ENCODE results near the gene CNPY3.

CNPY3 gene

GRCh38 chr6:42962096-42962495 lies 32.8 kb downstream of the CNPY3 start:
- no peak overlapping the region for H2AFZ ChIP-seq (ENCODE audit: low read depth, low read length)
- no peak overlapping the region for H3K9ac ChIP-seq (ENCODE audit: low read depth, low read length)
- DNase-seq (no peak), ATAC-seq (ENCODE audit: insufficient read depth, low read depth) (no peak)
- no peak overlapping the region for H3K4me3 ChIP-seq (ENCODE audit: low read depth in 1 of 2, low read length in 2 of 2)
- no peaks in the 10 kb centered on the region for H4K20me1 ChIP-seq (ENCODE audit: insufficient read depth, low read length)
- TF ChIP-seq EZH2 (IDR thresholded peaks at IDR 0.05; ENCODE audit: borderline replicate concordance, low read depth, low read length, severe bottlenecking), result no peak
- no peak for TF ChIP-seq CTCF (IDR thresholded peaks at IDR 0.05; ENCODE audit: borderline replicate concordance, extremely low read depth, low read length, poor library complexity, severe bottlenecking)
- no peak overlapping the region for H3K4me2 ChIP-seq (ENCODE audit: insufficient read depth, low read length)
- H3K27me3 ChIP-seq (ENCODE audit: insufficient read depth, low read length, poor library complexity), result no peaks in the 10 kb centered on the region
- no peak overlapping the region for H3K27ac ChIP-seq (ENCODE audit: low read length)
- peaks cover 34% of the 10 kb centered on the region for H3K36me3 ChIP-seq (ENCODE audit: insufficient read depth, low read length)
- no peaks in the 10 kb centered on the region for H3K79me2 ChIP-seq (ENCODE audit: insufficient read depth, low read length)
- H3K9me3 ChIP-seq (ENCODE audit: insufficient read depth, low read length, severe bottlenecking), result no peaks in the 10 kb centered on the region
- H3K4me1 ChIP-seq (ENCODE audit: insufficient read depth, low read length), result no peaks in the 10 kb centered on the region

- Histone ChIP-seq H3K4me2 (ENCODE audit: insufficient read depth, low read length) (no peak overlapping the region), H3K79me2 (ENCODE audit: insufficient read depth, low read length) (no peaks in the 10 kb centered on the region), H3K27me3 (ENCODE audit: insufficient read depth, low read length, poor library complexity) (no peaks in the 10 kb centered on the region), H3K9ac (ENCODE audit: low read depth, low read length) (no peak overlapping the region), H3K4me3 (ENCODE audit: low read depth in 1 of 2, low read length in 2 of 2) (no peak overlapping the region), H2AFZ (ENCODE audit: low read depth, low read length) (no peak overlapping the region), H3K9me3 (ENCODE audit: insufficient read depth, low read length, severe bottlenecking) (no peaks in the 10 kb centered on the region), H4K20me1 (ENCODE audit: insufficient read depth, low read length) (no peaks in the 10 kb centered on the region), H3K27ac (ENCODE audit: low read length) (no peak overlapping the region), H3K4me1 (ENCODE audit: insufficient read depth, low read length) (no peaks in the 10 kb centered on the region), H3K36me3 (ENCODE audit: insufficient read depth, low read length) (peaks cover 39% of the 10 kb centered on the region)
- ATAC-seq (ENCODE audit: insufficient read depth, low read depth), result no peak
- DNase-seq, result no peak
- TF ChIP-seq CTCF (IDR thresholded peaks at IDR 0.05; ENCODE audit: borderline replicate concordance, extremely low read depth, low read length, poor library complexity, severe bottlenecking) (no peak), EZH2 (IDR thresholded peaks at IDR 0.05; ENCODE audit: borderline replicate concordance, low read depth, low read length, severe bottlenecking) (no peak)
Measured at GRCh38 chr6:42962502-42963178, 33.4 kb downstream of the CNPY3 start.

- Histone ChIP-seq H3K9me3 (ENCODE audit: insufficient read depth, low read length, severe bottlenecking) (no peaks in the 10 kb centered on the region), H2AFZ (ENCODE audit: low read depth, low read length) (no peak overlapping the region), H4K20me1 (ENCODE audit: insufficient read depth, low read length) (no peaks in the 10 kb centered on the region), H3K4me1 (ENCODE audit: insufficient read depth, low read length) (no peaks in the 10 kb centered on the region), H3K9ac (ENCODE audit: low read depth, low read length) (no peak overlapping the region), H3K36me3 (ENCODE audit: insufficient read depth, low read length) (peaks cover 41% of the 10 kb centered on the region), H3K79me2 (ENCODE audit: insufficient read depth, low read length) (no peaks in the 10 kb centered on the region), H3K4me3 (ENCODE audit: low read depth in 1 of 2, low read length in 2 of 2) (no peak overlapping the region), H3K27me3 (ENCODE audit: insufficient read depth, low read length, poor library complexity) (no peaks in the 10 kb centered on the region), H3K4me2 (ENCODE audit: insufficient read depth, low read length) (no peak overlapping the region), H3K27ac (ENCODE audit: low read length) (no peak overlapping the region)
- no peak for ATAC-seq (ENCODE audit: insufficient read depth, low read depth)
- DNase-seq, result no peak
- TF ChIP-seq EZH2 (IDR thresholded peaks at IDR 0.05; ENCODE audit: borderline replicate concordance, low read depth, low read length, severe bottlenecking), result no peak
- no peak for TF ChIP-seq CTCF (IDR thresholded peaks at IDR 0.05; ENCODE audit: borderline replicate concordance, extremely low read depth, low read length, poor library complexity, severe bottlenecking)
Measured at GRCh38 chr6:42963179-42963854, 34.0 kb downstream of the CNPY3 start.
